ENCODE data around the gene SEPTIN12.

- TF ChIP-seq CTCF (IDR thresholded peaks at IDR 0.05) (no peak), EP300 (IDR thresholded peaks at IDR 0.05) (no peak), POLR2A (IDR thresholded peaks at IDR 0.05) (no peak)
Observed at GRCh38 chr16:4760221-4760910, 27.8 kb downstream of the SEPTIN12 start.

Data from ovary (tissue), 3 donors.